NCI-H2081 treated with DMSO at 0.1 percent for 48 hours (cell line): Measurements from ENCODE around the gene TRAF5.
A peak's percentile ranks its signal among the peaks of the same experiment; 100 is the strongest.
"Not testable (repeated sequence)": the region's sequence is repeated elsewhere in the genome, so short reads cannot be mapped to it uniquely, and the experiment has no call there.

Source experiments
- DNase-seq: peaks from one replicate; lab custom pipeline; 2025; lab: John Stamatoyannopoulos, UW

Gene TRAF5

DNA sequence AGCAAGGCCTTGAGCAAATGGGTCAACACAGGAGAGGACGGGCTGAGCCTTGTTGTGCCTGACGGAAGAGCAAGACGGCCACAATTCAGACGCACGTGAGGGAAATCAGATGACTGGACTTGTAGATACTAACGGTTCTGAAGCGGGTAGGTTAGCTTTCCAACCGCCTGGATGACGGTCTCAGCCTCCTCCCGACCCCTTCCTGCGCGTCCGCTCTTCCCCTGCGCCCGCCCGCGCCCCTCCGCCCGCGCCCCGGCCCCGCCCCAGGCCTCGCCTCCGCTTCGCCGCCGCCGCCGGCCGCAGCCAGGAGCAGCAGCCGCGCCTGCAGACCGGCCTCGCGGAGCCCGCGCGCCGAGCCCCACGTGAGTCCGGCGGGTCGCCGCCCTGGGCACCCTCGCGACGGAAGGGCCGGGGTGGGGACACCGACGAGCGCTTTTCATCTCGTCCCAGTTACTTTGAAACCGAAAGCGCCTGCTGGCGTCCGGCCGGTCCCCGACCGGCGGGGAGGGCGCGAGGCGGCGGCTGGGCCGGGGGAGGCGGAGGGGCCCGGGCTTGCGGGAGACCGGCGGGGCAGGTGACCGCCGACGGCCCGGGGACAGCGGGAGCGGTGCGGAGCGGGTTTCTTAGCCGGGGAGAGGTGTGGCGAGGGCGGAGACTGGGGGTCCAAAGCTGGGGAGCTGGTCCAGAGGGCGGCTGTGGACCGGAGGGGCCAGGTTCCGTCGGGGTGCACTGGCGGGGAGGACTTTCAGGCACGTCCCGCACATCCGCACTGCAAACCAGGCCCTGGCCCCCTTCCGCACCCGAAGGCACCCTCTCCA lies at the start of gene TRAF5:
Gene TRAF5 (plus strand): TSS at position 306 of the 818 bp plus-strand sequence. CDS start 26,407 bp downstream, outside the sequence.
- no peak for DNase-seq

DNA sequence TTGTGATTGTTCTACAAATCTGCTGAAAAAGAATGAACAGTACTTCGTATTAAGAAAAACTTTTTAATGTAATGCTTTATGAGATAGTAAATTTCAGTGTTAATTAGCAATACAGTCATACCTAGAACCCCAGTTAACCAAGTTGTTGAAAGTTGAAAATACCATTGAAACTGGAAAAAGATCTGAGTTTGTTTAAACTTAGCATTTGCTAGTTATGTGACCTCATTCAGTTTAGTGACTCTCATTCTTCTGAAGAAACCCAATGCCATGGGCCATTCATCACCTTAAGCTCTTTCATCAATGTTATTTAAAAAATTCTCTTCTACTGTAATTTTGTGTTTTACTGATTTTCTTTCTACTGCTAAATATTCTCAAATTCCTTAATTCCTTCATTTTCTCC lies 47.3 kb upstream of the TRAF5 start:
- no peak for DNase-seq

GRCh38 chr1:211280910-211281309 lies 45.7 kb upstream of the TRAF5 start:
- DNase-seq, result no peak

GRCh38 chr1:211281320-211282022 lies 45.2 kb upstream of the TRAF5 start:
- DNase-seq, result no peak

DNA sequence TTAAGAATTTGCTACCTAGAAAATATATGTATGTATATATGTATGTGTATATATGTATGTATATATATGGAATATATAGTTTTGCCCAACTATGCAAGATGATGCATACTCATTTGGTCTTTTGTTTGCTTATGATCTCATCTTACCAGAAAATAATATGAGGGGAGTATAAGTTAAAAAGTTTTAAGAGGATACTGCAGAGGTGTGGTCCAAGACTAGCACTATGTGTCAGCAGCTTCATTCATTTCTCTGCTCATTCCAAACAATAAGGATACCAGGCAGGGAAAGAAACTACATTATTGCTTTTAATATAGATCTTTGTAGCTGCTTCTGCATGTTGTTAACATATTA lies 44.6 kb upstream of the TRAF5 start:
- DNase-seq, result no peak

- no peak for DNase-seq
Measured at GRCh38 chr1:211285196-211285595, 41.4 kb upstream of the TRAF5 start.

GRCh38 chr1:211287218-211287617 lies 39.4 kb upstream of the TRAF5 start:
- no peak for DNase-seq

DNA sequence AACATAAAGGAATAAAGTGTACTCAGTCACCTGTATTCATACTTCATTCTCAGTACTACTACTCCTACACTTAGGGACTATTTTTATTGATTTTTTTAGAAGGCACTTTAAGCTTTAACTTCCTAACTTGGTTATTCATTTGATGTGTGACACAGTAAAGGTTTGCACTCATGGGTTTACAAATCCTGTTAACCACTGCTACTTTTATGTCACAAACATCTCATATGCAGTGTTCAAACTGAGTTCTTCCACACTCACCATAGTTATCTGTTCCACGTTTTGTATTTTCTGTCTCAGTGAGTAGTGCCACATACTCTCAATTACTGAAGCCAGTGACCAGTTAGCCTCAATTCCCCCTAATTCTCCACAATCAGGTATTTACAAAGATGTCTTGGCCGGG lies 34.2 kb upstream of the TRAF5 start:
- DNase-seq, result no peak

GRCh38 chr1:211296396-211296795 lies 30.2 kb upstream of the TRAF5 start:
- DNase-seq, result no peak

GRCh38 chr1:211305044-211305443 lies 21.6 kb upstream of the TRAF5 start:
- no peak for DNase-seq

- DNase-seq, result no peak
Measured at GRCh38 chr1:211309617-211310016, 17.0 kb upstream of the TRAF5 start.

GRCh38 chr1:211313392-211313791 lies 13.2 kb upstream of the TRAF5 start:
- no peak for DNase-seq

GRCh38 chr1:211318576-211319280 lies 7.9 kb upstream of the TRAF5 start:
- no peak for DNase-seq

DNA sequence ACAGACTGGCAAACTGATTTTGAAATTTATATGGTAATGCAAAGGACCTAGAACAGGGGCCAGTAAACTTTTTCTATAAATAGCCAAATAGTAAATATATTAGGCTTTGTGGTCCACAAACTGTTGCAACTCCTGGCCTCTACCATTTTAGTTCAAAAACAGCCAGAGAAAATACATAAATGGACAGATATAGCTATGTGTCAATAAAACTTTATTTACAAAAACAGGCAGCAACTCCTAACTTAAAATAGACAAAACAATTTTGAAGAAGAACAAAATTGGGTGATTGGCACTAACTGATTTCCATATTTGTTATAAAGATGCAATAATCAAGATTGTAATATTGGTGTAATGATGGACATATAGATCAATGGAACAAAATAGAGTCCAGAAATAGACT lies 6.7 kb upstream of the TRAF5 start:
- DNase-seq, result no peak

DNA sequence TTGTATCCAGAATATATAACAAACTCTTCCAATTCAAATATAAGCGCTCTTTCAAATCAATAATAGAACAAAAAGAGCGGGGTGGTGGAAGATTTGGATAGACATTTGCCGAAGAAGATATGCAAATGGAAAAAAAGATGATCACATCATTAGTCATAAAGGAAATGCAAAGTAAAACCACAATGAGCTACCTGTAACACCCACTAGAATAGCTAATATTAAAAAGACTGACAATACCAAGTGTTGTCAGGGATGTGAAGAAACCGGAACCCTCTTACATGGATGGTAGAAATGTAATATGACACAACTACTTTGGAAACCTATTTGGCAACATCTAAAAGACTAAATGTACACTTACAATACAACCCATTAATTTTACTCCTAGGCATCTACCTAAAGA lies 5.7 kb upstream of the TRAF5 start:
- no peak for DNase-seq

GRCh38 chr1:211321646-211322045 lies 5.0 kb upstream of the TRAF5 start:
- DNase-seq, result not testable (repeated sequence)

DNA sequence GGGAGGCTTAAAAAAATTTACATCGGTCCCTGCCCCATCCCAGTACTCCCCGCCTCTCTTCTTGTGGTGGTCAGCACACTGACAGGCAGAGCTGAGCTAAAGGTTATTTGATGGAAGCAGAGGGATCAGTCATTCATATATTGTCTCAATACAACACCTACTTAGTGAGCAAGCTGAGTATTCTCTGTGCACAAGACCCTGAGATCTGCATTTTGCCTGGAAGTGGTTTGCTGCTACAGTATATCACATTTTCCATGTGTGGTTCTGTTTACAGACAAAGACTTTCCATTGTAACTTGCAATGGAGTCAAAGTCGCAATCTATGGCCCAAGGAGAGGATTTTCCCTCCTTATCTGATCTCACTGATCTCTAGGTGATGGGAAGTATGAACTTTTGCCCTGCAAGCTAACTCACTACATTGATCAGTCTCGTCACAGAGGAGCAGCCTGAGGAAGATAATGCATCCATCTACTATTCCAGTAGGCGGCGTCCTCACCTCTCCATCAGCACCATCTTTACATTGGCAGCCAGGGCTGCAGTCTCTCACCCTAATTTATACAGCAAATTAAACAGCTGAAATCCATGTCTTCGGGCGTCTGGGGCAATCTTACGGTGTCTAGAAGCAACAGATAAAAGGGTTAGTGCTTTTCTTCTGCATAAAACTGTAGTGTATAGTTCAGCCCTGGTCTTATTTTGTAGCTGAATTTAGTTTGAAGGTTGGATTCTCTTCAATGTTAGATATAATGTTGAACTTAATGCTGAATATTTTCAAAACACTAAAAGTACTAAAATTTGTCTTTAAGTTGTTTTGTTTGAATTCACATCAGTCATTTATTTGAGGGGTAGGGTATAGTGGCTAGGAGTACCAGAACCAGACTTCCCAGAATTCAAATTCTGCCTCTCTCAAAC lies 3.2 kb upstream of the TRAF5 start:
- peak; percentile 49 for DNase-seq

- DNase-seq, result no peak
Measured at GRCh38 chr1:211324992-211325775, 1.4 kb upstream of the TRAF5 start.

DNA sequence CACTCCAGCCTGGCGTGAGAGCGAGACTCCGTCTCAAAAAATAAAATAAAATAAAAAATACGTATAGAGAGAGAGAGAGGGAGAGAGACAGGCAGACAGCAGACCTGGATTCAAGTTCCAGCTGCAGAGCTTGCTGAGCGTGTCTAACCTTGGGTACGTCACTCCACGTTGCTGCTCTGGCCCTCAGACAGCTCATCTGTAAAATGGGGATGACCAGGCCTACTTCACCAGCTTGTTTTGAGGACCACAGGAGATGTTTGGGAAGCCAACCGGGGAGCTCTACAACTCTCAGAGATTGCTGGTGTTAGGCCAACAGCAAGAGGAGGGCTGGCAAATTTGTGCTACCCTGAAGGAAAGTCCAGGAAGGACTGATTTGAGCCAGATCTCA lies 499 bp upstream of the TRAF5 start:
- DNase-seq, result no peak

DNA sequence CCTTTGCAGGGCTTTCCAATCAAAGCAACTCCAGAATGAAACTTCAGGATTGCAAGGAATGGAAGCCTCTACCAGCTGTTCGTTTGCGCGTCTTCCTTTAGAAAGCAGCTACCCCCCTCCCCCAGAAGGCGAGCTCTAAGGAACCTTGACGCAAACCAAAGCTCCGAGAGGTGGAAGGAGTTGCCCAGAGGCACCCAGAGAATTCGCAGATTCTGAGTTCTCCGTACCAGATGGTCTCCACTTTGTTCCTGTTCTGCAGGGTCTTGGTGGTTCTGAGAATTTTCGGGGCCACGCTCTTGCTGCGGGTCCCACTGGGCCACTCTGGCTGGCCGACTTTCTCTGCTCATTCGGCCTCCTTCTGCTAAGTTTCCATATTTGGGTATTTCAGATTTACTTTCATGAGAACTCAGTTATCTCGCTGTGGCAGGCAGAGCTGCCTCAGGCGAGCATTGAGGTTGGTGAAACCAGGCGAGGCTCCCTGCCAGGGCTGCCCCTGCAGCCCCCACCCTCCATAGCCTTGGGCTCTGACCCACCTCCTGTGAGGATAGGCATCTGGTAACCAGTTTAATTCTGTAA lies 801 bp downstream of the TRAF5 start:
- DNase-seq, result peak; percentile 45
